NCI-H748 treated with DMSO at 0.1 percent for 48 hours (cell line): ENCODE results near the gene SPSB1.

Experiments
- DNase-seq: peaks from one replicate; lab custom pipeline; 2025; lab: John Stamatoyannopoulos, UW

The SPSB1 gene

GRCh38 chr1:9292361-9293240 is at the start of gene SPSB1:
Gene SPSB1, plus strand, starts transcription at chr1:9292894. Its CDS starts 62,998 bp downstream, at chr1:9355892.
- DNase-seq, result no peak

- no peak for DNase-seq
These were observed 49.5 kb upstream of the SPSB1 start for GRCh38 chr1:9243066-9243739.

DNA sequence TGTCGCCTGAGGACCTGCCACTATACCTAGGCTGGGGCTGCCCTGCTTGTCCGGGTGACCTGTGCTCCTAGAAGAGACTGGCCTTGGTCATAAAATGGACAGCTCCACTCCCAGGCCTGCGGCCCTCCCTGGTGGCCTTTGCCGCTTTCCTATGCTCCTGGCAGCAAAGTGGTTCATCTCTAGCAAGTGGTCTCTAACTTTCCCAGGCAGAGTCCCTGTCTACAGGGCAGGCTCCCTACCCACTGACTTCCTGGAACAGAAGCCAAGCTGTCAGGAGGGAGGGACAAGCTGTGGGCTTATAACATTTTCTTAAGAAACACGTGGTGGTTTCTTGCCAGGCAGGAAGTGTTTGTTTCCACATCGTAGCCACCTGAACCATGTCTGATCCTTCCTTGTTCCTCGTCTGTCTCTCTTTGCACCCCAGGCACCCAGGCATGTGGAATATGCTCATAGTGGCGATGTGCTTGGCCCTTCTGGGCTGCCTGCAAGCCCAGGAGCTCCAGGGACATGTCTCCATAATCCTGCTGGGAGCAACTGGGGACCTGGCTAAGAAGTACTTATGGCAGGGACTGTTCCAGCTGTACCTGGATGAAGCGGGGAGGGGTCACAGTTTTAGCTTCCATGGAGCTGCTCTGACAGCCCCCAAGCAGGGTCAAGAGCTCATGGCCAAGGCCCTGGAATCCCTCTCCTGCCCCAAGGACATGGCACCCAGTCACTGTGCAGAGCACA is 48.0 kb upstream of the SPSB1 start:
- no peak for DNase-seq

DNA sequence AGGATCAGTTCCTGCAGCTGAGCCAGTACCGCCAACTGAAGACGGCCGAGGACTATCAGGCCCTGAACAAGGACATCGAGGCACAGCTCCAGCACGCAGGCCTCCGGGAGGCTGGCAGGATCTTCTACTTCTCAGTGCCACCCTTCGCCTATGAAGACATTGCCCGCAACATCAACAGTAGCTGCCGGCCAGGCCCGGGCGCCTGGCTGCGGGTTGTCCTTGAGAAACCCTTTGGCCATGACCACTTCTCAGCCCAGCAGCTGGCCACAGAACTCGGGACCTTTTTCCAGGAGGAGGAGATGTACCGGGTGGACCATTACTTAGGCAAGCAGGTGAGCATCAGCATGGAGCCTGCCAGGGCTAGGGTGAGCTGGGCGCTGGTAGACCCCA is 47.5 kb upstream of the SPSB1 start:
- no peak for DNase-seq

- no peak for DNase-seq
These were observed 47.0 kb upstream of the SPSB1 start for GRCh38 chr1:9245661-9246060.

DNA sequence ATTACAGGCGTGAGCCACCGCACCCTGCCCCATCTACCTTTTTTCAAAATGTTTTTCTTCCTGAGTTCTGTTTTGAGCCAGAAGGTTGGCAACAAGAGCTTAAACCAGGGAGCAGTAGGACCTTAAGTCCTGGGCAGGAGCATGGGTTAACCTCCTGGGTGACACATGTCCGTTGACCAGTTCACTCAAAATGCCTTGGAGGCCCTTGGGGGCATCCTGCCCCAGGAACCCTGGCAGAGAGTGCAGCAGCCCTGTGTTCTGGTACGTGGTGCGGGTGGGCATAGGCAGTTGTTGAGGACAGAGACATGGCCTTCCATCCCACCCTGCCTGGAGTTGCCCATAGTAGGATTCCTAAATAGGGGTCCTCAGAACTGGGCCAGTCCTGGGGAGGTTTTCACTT is 46.5 kb upstream of the SPSB1 start:
- DNase-seq, result no peak

- no peak for DNase-seq
These were observed 45.6 kb upstream of the SPSB1 start for GRCh38 chr1:9246841-9247785.

DNA sequence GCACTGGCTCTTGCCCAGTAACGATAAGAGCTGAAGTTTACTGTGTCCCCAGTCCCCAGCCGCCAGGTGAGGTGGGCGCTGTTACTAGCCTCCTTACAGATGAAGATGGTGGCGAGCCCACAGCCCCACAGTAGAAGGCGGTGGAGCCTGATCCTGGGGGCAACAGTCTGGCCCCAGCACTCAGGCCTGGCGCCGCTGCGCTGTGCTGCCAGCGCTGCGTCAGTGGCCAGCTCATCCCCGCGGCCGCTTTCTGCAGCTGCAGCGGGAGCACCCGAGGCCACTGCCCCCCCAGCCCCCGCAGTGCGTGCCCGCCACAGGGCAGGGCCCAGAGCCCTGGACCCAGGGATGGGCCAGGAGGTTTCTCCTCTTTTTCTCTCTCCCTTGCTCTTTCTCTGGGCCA is 44.8 kb upstream of the SPSB1 start:
- no peak for DNase-seq

GRCh38 chr1:9248341-9249262 is 44.1 kb upstream of the SPSB1 start:
- DNase-seq, result no peak

GRCh38 chr1:9249263-9249533 is 43.5 kb upstream of the SPSB1 start:
- no peak for DNase-seq

DNA sequence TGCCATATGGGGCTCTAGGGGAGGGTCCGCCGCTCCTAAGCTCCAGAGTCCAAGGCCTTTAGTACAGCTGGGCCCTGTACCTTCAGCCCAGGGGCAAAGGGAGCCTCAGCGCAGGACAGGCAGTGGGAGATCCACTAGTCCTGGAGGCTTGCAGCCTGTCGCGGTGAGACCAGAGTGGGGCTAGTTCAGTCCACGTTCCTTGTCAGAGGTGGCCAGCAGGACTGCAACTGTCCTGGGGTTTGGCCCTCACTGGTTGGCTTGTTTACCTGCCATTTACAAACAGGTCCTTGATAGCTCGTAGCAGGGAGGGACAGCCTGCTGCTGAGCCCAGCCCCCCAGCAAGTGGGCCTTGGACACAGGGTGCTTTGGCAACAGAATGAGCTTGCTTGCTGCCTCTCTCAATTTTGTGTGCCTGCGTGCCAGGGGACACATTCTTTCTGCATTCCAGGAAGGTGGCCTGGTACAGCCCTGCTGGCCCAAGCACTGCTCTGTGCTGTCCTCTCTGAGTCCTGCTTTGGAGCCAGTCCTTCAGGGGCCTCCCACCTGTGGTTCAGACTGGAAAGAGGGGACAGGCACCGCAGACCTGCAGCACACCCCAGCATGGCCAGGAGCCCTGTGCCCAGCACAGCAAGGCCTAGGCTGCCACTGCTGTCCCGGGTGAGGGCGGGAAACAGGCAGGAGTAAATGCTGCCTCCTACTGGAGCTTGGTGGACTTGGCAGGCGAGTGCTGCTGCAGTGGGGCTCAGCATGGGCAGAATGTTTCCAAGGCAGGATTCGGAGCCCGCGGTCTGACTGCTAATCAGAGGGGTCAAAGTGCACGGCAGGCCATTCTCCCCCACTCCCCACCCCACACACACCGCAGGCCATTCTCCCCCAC is 42.9 kb upstream of the SPSB1 start:
- DNase-seq, result no peak

DNA sequence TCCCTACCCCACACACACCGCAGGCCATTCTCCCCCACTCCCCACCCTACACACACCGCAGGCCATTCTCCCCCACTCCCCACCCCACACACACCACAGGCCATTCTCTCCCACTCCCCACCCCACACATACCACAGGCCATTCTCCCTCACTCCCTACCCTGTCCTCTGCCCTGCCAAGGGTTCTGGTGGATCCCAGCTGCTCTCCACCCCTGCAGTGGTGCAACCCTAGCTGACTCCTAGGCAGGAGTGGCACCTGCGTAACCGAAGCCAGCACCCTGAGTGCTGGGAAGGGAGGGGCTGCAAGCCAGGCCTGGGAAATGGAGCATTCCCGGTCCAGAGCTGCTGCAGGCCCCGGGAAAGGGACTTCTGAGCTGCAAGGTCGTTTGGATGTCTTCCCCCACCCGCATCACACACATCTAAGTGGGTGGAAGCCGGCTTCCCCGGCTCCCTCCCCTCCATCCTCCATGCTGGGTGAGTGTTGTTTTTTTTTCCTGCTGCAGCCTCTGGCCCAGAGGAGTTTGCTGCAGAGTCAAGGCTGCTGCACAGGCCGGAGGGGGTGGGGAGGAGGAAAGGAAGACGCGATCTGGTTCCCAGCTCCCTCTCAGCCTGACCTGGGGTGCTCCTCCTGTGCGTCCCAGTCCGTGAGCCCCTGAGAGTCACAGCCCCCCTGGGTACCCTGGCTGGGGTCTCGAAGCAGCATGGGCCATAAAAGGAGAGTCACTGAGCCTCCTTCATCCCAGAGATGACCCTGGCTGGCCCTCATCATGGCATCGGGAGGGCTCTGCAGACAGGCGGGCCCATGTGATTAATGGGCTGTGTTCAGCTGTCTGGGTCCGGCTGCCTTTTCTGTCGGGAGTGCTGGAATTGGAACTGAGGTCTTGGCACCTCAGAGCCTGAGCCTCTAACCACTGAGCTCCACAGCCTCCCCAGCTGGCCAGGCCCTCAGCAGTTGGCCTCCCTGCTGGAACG is 42.0 kb upstream of the SPSB1 start:
- DNase-seq, result no peak

DNA sequence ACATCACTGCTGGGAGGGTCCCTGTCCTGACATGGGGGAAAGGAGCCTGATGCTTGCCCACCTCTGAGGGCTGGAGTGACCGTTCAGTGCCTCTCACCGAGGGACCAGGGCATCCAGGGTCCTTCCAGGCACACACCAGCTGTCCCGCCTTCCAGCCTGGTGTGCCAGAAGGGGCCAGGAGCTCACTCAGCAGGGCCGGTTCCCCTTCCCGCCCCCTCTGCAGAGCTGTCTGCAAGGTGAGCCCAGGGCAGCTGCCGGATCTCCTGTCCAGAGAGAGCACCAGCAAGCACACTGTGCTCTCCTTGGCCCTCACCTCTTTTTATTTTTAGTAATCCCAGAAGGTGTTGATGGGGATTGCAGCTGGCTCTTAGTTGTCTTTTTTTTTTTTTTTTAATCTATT is 41.2 kb upstream of the SPSB1 start:
- no peak for DNase-seq

- no peak for DNase-seq
These were observed 39.7 kb upstream of the SPSB1 start for GRCh38 chr1:9253004-9253403.

GRCh38 chr1:9253453-9254105 is 39.1 kb upstream of the SPSB1 start:
- no peak for DNase-seq

- no peak for DNase-seq
These were observed 36.4 kb upstream of the SPSB1 start for GRCh38 chr1:9256332-9256731.

DNA sequence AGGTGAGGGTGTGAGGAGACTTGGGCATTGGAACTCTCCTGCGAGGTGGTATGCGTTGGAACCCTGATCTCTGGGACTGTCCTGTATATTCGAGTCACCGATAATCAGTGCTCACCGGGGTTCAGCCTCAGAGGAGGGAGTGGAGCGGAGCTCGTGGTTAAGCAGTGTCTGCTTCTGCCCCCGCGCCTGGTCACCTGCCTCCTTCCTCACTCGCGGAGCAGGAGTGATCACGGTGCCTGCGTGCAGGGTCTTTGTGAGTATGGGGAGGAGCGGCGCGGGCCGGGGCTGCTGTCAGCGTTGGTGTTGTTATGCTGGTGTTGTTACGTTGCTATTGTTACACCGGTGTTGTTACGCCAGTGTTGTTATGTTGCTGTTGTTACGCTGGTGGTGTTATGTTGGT is 34.8 kb upstream of the SPSB1 start:
- no peak for DNase-seq

GRCh38 chr1:9258629-9259028 is 34.1 kb upstream of the SPSB1 start:
- DNase-seq, result no peak
